ENCODE results near the gene WEE1.
"Not testable (repeated sequence)": the region's sequence is repeated elsewhere in the genome, so short reads cannot be mapped to it uniquely, and the experiment has no call there.

WEE1 gene

DNA sequence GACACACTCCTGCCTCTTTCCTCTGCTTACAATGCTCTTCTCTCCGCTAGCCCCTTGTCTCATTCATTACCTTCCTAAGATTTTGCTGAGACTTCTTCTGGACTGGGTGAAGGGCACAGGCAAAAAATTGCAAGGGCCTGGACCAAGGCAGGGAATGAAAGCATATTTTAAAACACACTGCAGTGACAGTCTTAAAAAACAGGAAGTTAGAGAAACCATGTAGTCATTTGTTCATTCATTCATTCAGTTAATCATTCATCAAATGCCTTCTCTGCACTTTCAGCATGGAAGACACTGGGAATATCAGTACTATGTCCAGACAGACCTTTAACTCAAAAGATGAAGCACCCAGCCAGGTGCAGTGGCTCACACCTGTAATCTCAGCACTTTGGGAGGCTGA, 45.5 kb downstream of the WEE1 start:
- no peak for DNase-seq (ENCODE audit: low read depth in 4 of 4, low spot score in 1 of 4)

DNA sequence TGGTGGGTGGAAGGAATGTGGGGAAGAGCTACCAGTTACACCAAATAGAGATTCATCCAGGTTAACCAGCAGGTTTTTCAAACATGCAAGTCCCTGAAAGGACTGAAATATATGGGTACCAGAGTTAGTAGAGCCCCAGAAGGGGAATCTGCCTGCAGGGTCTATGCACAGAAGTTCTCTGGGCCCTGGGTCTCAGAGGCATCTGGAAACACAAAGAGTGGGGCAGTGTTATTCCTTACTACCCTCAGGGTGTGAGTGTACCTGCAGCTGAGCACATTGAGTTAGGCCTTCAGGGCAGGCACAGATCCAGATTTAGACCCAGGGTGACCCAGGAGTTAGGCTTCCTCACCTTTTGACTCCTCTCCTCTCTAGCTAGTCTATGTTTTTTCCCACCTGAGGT, 46.5 kb downstream of the WEE1 start:
- no peak for DNase-seq (ENCODE audit: low read depth in 4 of 4, low spot score in 1 of 4)

- DNase-seq (ENCODE audit: low read depth in 4 of 4, low spot score in 1 of 4) = not testable (repeated sequence)
Observed at GRCh38 chr11:9622353-9622752, 48.9 kb downstream of the WEE1 start.

DNA sequence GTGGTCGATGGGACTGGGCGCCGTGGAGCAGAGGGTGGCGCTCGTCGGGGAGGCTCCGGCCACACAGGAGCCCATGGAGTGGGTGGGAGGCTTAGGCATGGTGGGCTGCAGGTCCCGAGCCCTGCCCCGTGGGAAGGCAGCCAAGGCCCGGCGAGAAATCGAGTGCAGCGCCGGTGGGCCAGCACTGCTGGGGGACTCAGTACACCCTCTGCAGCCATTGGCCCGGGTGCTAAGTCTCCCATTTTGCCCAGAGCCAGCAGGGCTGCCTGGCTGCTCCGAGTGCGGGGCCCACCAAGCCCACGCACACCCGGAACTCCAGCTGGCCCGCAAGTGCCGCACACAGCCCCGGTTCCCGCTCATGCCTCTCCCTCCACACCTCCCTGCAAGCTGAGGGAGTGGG, 49.6 kb downstream of the WEE1 start:
- not testable (repeated sequence) for DNase-seq (ENCODE audit: low read depth in 4 of 4, low spot score in 1 of 4)

GRCh38 chr11:9624448-9624847, 51.0 kb downstream of the WEE1 start:
- no peak for DNase-seq (ENCODE audit: low read depth in 4 of 4, low spot score in 1 of 4)

DNA sequence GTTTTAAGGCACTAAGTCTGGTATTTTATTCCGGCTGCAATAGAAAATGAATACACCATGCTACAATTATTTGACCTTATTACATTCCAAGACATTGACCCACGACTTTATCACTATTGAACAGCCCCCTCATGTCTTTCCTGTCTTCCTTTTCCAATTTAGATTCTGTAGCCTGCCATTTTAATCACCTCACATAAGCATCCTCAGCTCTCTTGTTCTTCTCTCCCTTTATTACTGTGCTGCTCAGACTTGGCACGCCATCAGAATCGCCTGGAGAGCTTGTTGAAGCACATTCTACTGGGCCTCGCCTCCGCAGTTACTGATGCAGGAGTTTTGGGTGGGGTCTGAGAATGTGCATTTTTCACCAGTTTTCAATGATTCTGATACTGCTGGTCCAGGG, 51.7 kb downstream of the WEE1 start:
- no peak for DNase-seq (ENCODE audit: low read depth in 4 of 4, low spot score in 1 of 4)

- DNase-seq (ENCODE audit: low read depth in 4 of 4, low spot score in 1 of 4) = no peak
Observed at GRCh38 chr11:9625728-9626127, 52.3 kb downstream of the WEE1 start.

DNA sequence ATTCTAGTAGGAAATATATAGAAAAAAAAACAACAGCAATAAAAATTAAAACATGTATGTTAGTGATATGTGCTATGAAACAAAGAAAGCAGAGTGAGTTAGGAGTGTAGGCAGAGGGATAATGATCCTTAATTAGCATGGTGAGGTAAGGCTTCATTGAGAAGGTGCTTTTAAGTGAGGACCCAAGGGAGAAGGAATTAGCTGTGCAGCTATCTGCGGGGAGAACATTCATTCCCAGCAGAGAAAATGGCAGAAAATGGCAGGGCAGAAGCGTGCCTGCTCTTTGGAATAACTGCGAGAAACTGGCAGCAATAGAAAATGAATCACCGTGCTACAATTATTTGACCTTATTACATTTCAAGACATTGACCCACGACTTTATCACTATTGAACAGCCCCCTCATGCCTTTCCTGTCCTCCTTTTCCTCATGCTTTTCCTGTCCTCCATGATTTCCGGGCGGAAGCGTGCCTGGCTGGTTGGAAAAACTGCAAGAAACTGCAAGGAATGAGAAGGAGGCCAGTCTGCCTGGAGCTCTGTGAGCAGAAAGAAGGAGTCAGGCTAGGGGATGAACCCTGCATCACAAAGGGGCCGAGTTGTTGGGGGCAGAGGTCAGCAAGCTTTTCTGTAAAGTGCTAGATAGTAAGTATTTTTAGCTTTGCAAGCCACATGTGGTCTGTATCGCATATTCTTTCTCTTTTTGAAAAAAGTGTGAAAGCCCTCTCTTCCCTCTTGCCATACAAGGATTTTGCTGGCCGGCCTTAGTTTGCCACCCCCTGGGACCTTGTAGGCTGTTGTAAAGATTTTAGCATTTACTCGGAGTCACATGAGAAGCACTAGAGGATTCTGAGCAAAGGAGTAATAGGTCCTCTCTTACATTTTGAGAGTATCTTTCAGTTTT, 53.3 kb downstream of the WEE1 start:
- DNase-seq (ENCODE audit: low read depth in 4 of 4, low spot score in 1 of 4) = no peak

- DNase-seq (ENCODE audit: low read depth in 4 of 4, low spot score in 1 of 4) = no peak
Observed at GRCh38 chr11:9629064-9629463, 55.6 kb downstream of the WEE1 start.

DNA sequence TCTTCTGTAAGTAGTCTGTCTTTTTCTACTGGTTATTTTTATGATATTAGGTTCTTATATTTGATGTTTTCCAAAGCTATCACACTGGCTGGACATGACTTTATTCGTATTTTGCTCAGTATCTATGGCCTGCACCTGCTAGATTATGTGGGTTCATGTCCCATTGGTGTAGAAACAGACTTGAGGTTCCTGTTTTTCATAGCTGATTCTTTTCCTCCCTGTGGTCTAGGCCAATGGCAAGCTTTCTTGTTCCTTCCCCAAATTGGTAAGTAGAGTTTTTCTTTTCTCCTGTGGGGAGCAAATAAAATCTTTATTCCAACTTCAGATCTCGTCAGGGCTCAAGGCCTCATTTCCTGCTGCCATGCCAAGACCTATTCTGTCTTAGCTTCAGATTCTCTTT, 60.2 kb downstream of the WEE1 start:
- DNase-seq (ENCODE audit: low read depth in 4 of 4, low spot score in 1 of 4) = no peak

DNA sequence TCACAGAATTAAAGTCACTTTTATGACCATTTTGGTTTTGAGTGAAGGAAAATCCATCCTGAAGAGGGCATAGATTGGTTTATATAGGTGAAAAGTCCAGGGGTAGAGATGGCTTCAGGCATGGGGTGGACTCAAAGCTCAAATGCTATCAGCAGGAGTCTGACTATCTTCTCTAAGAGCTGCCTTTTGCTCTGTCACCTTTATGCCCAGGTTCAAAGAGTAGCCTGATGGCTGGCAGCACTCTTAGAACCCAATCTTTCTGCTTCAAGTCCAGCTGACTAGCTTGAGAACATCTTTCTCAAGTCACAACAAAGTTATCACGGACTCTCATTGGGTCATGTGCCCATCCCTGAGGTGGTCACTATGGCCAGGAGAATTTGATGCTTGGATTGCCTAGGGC, 63.2 kb downstream of the WEE1 start:
- DNase-seq (ENCODE audit: low read depth in 4 of 4, low spot score in 1 of 4) = no peak

DNA sequence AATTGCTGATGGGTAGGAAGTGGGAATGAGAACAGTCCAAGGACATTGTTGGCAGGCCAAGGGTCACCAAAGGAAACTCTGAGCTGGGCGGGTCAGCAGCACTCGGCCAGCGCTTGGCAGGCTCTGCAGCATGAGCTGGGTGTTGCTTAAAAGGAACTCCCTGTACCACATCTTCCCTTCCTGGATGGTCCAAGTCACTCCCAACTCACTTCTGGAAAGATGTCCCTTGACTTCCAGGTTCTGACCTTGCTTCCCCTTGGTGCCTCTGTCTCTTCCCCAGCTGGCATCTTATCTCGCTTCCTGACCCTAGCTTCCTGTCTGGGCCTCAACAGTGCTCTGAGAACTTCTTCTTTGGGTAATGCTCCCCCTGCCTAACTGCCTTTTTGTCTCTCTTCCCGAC, 65.6 kb downstream of the WEE1 start:
- DNase-seq (ENCODE audit: low read depth in 4 of 4, low spot score in 1 of 4) = no peak

Measured in stimulated activated CD4-positive, alpha-beta T cell treated with anti-CD3 and anti-CD28 coated beads, Interleukin-1b, Interleukin-23, amount 100 ng/mL, for 24 hours (primary cell).